ENCODE measurements around the gene KCTD1.
"Not testable (repeated sequence)": the region's sequence is repeated elsewhere in the genome, so short reads cannot be mapped to it uniquely, and the experiment has no call there.

Gene KCTD1

GRCh38 chr18:26455639-26456038, 92.7 kb downstream of the KCTD1 start:
- no peak for ATAC-seq

- ATAC-seq = no peak
These were observed 93.7 kb downstream of the KCTD1 start for GRCh38 chr18:26454616-26455015.

- ATAC-seq = no peak
These were observed 94.2 kb downstream of the KCTD1 start for GRCh38 chr18:26454192-26454591.

DNA sequence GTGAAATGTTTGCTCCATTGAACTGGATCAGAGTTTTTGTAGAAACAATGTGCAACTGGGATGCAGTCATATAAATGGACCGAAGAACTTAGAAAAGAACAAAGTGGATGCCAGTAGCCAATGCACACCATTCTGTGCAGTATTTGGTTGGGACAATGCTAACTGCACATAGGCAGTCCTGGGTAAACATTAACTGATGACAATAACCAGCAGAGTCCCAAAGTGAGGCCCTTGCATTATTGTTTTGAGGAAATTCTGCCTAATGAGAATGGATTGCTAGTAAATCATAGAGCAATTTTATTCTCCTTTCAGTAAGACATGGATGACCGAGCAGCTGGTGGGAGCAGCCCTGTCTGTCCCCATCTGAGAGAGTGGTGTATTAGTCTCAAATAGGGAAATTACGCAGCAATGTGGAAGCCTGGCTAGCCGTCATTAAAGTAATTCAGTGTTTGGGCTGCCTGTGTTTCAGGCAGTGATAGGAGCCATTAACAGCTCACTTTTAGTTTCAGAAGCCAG, 94.9 kb downstream of the KCTD1 start:
- ATAC-seq = no peak

DNA sequence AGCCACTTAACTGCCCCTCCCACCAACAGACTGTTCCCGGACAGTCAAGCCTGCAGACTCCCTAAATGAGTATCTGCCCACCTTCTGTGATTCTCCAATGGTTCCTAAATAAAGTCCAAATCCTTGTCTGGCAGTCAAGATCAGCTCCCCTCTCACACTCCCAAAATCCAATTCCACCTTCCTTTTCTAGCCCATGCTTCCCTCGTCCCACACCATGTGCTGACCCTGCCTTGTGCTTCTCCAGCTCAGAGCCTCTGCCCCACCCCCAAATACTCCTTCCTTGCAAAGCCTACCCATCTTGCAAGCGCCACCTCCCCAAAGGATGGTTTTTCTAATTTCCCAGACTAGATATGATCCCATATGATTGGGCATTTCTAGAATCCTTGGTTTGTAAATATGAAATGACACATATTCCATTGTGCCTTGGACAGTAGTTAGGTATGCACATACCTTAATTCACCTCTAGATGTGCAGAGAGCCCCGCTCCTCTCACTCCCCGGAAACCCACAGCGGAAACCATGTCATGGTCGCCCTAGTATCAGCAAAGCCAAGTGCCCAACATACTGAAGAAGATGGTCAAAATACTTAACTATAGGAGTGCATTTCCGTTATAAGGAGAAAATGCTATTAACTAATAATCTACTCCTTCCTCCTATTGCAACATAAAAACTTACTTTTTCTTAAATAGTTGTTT, 97.2 kb downstream of the KCTD1 start:
- ATAC-seq = no peak

- ATAC-seq = no peak
These were observed 99.6 kb downstream of the KCTD1 start for GRCh38 chr18:26448714-26449159.

DNA sequence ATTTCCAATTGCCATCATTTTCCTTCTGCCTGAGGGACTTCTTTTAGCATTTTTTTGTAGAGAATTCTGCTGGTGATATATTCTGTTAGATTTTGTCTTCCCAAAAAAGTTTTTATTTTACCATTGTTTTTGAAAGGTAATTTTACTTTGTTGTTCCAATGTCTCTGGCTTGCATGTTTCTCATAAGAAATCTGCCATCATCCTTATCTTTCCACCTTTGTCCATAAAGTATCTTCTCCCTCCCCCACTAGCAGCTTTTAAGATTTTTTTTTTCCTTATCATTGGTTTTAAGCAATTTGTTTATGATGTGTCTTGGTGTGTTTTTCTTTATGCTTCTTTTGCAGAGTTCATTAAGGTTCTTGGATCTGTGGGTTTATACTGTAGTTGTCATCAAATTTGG, 104.5 kb downstream of the KCTD1 start:
- no peak for ATAC-seq

- no peak for ATAC-seq
These were observed 106.2 kb downstream of the KCTD1 start for GRCh38 chr18:26442126-26442525.

- no peak for ATAC-seq
These were observed 107.7 kb downstream of the KCTD1 start for GRCh38 chr18:26440644-26441043.

- ATAC-seq = no peak
These were observed 108.8 kb downstream of the KCTD1 start for GRCh38 chr18:26439537-26439936.

DNA sequence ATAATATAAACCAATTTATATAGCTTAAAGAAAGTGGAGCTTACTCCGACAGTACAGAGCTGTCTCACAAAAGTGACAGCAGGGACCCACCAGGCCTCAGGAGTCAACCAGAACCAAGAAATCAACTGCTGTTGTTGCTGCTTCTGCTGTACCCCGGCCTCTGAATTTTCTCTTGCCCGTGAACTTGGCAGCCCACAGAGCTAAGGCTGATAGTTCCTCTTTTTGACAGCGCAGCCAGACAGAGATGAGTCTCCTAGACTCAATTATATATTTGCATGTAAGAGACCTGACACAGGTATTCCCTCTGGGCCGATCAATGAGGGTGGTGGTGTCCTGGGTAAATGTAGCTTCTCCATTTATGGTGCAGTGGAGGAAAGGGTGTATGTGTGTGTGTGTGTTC, 109.4 kb downstream of the KCTD1 start:
- ATAC-seq = peak in 1 of 2 donors; percentile 30

- ATAC-seq = not testable (repeated sequence)
These were observed 110.7 kb downstream of the KCTD1 start for GRCh38 chr18:26437634-26438033.

DNA sequence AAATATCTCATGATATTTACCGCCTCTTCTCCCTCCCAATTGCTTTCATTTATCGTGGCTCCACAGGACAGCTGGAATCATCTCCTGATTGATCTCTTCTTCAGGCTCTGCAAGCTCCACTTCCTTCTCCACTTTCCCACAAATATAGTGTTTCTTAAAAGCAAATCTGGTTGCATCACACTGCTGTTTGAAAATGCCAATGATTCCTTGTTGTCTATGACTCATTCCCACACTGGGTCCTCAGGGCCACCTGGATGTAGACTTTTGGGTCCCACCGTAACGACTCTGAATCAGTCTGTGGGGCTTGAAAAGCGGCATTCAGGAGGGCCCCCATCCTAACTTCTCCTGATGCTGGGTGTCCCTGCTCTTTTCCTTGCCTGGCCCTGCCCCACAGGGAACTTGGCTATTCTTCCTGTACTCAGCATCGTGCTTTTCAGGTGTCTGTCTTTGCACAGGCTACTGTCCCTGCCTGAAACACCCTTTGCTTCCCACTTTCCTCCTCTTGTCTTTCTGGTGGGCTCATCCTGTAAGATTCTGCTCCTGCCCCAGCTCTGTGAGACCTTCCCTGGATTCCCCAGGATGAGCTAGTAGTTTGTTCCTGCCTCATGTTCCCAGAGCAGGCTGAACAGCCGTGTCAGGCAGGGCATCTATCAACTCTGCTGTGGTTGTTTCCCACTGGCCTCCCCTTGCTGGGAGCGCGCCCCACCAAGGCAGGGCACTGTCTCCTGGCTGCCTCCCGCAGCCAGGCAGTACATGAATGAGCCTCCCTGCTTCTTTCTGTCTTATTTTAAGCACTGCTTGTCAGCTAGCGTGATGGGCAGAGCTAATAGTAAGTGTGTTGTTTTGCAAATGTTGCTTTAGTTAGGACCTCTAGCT, 111.9 kb downstream of the KCTD1 start:
- no peak for ATAC-seq

DNA sequence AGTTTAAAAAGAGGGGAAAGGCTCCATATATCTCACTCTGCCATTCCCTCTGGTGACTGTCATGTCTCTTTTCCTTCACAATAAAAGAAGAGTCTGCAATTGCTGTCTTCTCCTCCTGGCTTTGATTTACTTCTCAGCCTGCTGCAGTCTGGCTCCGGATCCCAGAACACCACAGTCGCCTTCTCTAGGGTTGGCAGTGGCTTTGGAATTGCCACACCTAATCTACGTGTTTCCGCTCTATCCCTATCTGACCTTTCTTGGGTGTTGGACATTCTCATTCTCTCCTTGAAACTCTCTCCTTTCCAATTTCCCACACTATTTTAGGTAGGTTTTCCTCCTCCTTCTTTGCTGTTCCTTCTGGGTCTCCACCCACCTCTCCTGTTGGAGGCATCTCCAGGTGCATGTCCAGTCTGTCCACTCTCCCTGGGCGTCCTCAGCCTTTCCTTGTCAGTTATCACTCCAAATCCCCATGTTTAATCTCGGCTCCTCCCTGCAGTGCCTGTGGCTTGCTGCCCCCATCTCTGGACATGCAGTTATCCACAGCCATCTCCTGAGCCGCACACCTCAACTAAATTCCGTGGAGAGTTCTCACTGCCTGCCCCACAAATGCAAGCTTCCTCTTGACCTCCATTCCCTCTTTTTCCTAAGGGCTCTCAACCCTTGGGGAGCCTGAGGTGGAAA, 112.8 kb downstream of the KCTD1 start:
- ATAC-seq = no peak

- ATAC-seq = no peak
These were observed 113.5 kb downstream of the KCTD1 start for GRCh38 chr18:26434887-26435286.

DNA sequence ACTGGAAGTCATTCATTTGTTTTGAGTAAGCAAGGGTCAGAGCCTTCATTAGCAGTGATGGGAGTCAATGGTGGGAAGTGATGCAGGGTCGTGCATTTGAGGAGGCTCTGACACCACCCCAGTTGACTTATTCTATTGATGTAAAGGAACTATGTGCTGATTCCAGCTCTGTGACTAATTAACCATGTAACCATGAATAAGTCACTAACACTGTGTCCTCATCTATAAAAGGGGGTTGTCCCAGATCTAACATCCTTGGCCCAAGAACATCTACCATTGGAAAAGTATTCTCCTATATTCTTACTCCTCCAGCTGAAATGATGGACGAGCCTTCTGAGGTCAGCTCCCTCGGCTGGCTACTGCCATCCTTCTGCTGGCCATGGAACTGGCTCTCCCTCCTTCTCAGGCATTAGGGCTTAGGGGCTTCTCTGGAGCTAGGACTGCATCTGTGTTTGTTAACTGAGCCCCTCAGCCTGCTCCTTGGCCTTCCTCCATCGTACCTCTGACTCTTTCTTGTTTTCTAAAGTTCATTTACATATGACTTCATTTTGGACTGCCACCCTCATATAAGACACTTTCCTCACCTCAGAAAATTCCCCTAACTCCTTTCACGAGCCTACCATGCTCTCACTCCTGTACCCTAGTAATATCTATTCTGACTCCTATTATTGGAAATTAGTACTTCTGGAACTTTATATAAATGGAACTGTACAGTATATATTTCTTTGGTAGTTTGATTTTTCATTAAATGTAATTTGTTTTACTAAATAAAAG, 115.5 kb downstream of the KCTD1 start:
- ATAC-seq = no peak

- ATAC-seq = no peak
These were observed 118.7 kb downstream of the KCTD1 start for GRCh38 chr18:26429535-26430226.

GRCh38 chr18:26425148-26425531, 123.2 kb downstream of the KCTD1 start:
- no peak for ATAC-seq

DNA sequence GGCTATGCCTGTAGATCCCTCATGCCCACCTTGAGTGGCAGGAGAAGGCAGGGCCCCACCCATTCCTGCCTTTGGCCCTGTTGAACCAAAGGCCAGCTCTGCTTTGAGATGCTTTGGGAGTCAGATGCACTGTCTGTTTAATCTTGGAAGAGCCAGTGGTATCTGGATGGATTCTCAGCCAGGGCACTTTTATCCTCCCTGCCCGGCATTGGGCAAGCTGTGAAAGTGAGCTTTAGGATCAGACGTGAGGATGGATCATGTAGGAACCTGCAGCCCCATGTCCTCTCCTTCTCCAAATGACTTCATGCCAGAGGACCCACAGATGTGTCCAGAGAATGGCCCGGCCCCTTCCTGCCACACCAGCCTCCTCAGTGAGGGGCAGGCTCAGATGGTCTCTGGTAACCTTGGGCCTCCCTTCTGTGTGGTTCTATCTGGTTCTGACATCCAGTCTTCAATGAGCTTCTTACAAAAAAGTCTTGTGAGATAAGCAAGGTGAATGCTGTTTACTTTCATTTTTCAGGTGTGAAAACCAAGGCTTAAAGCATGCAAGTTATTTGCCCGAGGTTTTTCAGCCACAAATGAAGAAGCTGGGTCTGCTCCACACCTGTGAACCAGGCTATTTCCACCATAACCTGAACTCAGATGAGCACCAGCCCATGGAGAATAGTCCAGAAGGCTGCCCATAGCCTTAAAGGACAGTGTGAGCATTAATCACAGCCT, 123.8 kb downstream of the KCTD1 start:
- ATAC-seq = no peak

DNA sequence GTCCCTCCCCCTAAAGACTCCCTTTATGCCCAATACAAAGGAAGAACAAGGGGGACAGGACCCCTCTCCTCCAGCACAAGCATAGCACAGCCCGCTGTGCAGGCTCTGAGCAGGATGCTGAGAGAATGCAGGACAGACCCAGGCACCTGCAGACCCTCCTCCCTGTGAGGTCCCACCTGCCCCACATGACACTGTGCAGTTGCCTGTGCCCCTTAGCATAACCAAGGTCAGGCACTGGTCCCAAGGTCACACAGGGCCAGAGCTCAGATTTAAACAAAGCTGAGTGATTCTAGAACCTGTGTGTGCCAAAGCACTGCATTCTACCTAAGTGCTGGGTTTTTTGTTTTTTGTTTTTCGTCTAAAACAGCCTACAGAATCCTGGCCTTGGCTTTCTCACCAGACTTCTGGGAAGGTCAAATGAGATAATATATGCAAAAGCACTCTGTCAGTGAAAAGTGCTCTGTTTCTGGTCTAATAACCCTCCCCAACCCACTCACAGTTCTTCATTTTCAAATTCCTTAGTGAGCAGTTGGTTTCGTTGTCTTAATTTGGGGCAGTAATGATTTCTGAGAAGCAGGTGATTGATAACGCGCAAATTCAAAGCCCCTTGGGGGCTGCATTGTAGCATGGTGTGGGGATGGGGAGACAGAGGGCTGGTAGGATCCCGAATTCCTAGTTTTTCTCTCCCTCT, 125.7 kb downstream of the KCTD1 start:
- ATAC-seq = no peak

GRCh38 chr18:26421931-26422330, 126.4 kb downstream of the KCTD1 start:
- no peak for ATAC-seq

All from activated CD4-positive, CD25-positive, alpha-beta regulatory T cell treated with anti-CD3 and anti-CD28 coated beads, Interleukin-2, amount 50 U/mL, for 24 hours (primary cell).